ENCODE data around the gene NTMT1.

Gene NTMT1

DNA sequence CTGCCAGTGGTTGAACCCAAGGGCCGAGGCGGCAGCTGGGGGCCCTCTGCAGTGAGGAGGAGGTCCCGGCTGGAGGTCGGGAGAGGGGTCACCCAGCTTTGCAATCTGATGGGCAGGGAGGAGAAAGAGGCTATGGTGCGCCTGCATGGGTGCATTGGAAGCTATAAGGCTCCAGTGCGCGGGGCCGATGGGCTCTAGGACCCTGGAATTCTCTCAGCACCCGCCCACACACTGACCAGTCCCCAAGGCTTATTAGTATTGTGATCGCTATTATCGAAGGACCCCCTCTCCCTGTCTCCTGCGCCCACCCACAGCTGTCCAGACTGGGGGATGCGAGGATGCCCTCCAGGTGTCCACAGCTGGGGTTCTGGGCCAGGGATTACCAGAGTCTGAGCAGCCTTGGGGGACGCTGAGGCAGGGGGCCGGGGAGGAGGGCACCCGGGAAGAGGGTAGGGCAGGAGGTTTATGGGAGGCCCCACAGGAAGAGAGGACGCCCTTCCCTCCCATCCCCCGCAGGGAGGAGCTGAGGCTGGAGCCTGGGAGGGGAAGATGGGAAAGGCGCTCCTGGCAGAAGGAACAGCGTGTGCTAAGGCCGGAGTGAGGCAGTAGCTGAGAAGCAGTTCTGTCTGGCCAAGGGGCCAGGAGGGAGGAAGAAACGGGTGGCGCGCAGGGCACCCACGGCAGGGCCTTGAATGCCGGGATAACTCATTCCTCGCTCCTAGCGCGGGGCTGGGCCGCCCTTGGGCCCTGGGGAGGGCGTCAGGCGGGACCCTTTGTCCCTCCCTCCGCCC, 29.2 kb upstream of the NTMT1 start:
- DNase-seq, result no peak

DNA sequence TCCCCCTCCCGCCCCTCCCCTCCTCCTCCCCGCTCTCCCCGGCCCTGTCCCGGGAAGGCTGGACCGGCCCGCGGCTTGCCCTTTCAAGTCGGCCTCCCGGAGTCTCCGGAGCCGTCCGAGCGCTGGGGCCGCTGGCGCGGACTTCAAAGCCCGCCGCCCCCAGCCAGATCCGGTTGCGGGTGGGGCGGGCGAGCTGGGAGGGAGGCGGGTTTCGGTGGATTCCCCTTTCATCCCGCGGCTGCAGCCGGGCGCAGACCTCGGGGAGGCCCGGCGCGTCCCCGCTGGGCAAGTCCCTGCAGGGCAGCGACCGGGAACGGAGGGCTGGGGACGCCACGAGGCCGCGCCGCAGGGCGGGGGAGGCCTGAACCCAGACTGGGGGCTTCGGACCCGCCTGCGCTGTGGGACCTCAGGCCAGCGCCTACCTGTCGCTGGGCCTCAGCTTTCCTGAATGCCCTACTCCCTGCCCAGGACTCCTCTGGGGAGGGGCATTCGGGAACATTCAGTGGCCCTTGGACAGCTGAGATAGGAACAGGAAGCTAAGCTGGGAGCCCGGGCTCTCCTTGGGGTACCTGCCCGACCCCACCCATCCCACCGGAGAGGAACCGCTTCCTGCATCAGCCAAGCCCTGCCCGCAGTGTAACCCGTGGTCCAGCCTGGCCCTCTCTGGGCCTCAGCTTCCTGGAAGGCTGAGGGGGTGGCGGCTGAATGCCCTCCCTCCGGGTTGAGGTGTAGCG, 28.4 kb upstream of the NTMT1 start:
- DNase-seq, result peak in 2 of 58 donors; percentile 18 to 26

DNA sequence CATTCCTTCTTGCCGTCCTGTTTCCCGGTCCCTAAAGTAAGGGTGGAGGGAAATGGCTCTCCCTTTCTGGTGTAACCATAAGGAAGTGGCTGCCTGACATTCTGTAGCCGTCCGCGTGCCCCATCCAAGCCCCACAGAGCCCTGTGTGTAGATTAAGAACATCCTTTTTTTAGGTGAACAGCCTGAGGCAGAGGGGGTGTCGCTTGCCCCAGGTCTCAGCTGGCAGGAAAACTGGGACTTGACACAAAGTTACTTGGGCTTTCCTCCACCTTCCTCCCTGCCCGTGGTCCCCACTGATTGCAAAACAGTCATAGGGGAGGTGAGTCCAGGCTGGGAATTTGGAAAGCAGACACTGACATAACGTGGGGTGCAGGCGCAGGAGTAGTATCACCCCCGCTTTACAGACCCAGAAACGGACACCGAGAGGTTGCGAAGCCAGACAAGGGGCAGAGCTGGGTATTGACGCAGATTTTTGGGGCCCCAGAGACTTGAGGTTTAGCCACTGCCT, 27.8 kb upstream of the NTMT1 start:
- no peak for DNase-seq

DNA sequence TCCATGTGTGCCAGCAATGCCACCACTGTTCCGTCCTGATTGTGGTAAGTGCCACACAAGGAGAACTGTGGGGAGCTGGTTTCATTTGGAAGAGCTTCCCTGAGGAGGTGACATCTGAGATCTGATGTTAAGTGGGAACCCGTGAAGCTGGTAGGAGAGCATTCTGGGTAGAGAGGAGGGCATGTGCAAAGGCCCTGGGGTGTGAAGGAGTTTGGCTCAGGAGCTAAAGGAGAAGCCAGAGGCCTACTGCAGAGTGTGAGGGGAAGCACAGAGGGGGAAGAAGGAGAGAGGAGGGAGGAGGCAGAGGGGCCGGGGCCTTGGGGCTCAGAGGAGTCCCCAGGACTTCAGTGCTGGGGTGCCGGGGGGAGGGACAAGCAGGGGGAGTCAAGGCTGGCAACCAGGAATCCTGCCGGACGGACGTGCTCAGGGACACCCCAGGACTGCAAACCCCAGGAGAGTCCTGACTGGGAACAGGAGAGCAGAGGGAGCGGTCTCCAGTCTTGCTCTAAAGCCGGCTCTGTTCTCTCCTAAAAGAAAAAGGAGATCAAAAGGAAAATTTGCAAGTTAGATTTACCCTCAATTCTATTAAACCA, 24.8 kb upstream of the NTMT1 start:
- DNase-seq, result no peak

DNA sequence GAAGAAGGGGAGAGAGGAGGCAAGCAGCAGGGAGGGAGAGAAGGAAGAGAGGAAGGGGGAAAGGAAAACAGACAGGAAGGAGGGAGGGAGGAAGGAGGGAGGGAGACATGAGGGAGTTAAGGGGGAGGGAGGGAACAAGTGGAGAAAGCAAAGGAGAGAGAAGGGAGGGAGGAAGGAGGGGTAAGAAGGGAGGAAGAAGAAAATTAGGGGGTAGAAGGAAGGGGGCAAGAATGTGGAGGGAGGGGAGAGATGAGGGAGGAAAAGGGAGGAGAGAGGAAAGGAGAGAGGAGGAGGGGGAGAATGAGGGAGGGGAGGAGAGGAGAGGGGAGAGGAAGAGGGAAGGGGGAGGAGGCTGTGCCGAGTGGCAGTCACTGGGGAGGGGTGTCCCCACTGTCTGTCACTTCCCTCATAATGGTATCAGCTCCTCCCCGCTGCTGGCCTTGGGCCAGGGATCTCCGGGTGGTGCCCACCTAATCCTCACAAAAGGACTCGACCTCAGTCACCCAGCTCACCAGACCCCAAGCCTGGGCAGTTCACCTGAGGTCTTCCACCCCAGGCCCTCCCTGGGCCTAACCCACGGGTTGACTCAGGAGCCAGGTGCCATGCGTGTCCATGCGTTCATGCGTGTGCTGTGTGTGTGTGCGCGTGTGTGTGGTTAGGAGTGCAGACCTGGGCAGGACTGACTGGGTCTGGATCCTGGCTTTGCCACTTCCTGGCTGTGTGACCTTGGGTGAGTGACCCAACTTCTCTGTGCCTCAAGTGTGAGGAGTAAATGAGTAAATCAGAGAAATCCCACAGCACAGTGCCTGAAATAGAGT, 23.2 kb upstream of the NTMT1 start:
- peak in 1 of 58 donors; percentile 18 for DNase-seq

DNA sequence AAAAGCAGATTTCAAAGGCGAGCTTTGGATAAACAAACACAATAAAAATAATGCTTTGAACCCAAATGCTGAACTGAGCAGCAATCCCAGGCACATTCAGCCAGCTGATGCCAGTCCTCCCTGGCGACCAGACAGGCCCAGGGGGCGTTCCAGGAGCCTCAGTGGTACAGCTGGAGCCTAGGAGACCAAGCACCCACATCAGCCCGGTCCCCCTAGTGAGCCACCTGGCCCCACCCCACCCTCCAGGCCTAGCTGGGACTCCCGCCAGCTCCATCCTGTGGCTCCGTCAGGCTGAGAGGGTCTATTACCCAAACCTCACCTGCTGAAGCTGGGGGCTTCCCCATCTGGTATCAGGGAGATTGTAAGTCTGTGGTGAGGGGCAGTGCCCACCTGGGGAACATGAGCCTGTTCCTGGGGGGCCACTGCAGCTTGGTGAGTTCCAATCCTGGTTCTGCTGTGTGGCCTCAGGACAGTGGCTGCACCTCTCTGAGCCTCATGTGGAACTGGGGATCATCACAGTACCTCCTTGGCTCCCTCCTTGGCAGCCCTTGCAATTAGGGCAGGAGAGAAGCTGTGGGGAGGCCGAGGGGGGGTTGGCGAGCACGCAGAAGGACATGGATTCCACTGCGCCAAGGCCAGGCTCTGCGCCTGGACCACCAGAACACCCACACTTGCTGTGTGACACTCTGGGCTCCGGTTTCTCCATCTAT, 21.8 kb upstream of the NTMT1 start:
- no peak for DNase-seq

DNA sequence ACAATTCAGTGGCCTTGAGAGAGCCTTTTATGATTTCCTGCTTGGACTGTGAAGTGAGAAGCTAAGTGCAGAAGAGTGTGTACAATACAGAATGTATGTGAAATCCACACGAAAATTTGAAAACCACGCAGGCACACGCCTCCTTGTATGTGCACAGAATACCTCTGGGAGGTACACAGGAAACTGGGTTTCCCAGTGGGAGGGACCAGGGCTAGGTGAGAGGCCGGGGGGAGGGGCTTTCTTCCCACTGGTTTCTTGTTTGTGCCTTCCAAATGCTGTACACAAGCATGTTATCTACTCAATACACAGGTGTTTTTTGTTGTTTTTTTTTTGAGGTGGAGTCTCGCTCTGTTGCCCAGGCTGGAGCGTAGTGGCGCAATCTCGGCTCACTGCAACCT, 21.2 kb upstream of the NTMT1 start:
- DNase-seq, result no peak

DNA sequence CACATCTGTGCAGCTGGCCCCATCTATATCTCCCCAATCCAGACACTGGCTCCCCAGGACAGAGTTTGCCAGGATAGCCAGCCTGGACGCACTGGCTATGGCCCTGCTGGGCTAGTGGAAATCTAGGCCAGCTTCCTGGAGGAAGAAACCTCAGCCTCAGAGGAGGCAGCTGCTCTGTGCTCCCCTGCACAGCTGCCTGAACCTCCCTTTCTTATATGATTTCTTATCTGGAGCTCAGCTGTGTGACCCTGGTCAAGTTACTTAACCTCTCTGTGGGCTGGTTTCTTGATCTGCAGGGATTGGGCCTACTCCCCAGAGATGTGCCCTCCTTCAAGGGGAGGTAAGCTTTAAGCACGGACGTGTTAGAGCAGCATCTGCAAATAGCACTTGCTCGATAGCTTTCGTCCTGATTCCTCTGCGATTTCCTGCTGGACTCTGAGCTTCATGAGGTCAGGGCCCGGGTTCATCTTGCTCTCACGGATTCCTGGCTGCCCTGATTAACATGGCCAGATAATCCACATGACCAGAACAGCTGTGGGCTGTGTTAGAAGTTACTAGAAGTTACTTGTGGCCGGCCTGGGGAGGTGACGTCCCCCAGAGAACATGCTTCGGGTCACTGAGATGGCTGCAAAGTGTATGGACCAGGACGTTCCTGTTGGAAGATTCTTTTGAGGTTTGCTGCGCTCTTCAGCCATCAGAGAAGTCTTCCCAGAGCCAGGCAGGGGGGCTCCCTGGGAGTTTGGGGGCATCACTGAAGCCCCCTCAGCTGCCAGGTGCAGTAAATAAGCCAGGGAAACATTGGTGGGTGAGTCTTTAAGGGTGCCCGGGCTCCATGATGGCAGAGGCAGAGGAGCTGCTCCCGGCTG, 19.6 kb upstream of the NTMT1 start:
- no peak for DNase-seq

DNA sequence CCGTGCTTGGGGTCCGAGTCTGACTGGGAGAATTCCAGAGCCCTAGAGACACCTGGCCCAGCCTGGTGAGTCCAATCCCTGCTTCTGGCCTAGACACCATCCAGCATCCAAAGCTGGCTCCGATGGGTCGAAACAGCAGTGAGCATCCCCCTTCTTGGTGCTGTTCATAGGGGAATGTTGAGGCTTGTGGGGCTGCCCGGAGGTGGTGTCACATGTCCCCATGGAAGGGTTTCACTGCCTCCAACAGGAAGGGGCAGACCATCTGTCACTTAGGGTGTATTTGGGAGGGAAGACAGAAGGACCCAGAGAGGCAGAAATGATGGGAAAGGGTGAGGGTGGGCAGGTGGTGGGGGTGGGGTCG, 19.0 kb upstream of the NTMT1 start:
- DNase-seq, result no peak

DNA sequence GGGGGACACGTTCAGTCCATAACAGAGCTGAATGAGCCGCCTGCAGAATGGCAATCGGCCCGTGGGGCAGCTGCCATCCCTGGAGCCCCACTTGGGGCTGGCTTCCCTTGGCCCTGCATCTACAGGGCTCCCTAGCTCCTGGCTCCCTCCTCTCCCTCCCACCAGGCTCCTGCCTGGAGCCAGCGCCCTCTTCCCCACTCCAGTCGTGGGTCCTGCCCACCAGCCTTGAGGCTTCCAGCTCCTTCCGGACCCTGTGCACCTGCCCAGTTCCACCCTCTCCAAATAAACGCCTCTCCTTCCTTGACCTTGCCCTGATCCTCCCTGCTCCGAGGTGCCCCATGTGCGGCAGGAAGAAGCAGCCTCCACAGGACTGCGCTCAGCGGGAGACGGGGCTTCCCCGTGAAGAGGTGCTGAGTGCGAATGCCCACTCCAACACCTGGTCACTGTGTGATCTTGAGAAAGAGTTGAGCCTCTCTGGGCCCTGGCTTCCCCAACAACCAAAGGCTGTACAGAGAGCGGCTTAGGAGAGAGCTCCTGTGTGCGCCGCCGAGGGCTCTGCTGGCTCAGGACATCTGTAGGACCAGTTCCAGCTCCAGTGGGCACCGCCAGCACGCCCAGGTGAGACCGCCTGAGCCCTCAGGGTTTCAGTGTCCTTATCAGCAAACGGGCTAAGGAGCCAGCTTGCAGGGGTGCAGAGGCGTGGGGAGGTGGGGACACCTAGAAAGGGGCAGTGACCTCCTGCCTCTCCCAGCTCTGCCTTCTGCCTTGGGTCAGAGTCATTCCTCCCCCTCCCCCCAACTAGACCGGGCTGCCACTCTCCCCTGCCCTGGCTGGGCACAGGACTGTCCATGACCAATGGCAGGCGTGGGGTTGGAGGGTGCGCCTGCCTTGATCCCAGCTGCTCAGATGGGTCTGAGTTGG, 17.1 kb upstream of the NTMT1 start:
- DNase-seq, result no peak

DNA sequence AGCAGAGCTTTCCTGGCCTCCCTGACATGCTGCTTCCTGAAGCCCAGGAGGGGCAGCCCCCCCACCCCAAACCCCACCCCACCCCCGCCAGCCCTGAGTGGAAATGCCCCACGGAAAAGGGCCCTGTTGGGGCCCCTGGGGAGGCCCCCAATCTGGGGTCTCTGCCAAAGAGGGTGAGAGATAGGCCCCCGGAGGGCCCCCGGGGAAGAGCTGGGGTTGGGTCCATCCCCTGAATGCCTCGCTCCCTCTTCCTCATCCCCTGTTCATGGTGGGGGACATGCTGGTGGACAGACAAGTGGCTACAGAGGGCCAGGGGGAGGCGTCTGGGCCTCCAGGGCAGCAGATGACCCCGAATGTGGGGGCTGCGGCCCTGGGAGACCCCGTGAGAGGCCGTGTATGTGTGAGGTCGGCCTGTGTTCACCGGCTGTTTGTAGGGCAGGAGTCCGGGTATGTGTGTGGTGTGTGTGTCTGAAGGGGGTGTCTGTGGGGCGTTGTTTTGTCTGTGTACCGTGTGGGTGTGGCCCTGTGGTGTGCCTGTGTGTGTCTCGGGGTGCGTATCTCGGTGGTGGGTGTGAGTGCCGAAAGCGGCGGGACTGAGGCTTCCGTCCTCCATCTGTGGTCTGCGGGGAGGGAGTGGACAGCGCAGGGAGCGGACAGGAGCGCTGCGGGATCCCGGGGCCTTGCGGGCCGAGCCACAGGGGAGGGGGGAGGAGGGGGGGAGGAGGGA, 16.3 kb upstream of the NTMT1 start:
- DNase-seq, result peak in 2 of 58 donors; percentile 7 to 10

DNA sequence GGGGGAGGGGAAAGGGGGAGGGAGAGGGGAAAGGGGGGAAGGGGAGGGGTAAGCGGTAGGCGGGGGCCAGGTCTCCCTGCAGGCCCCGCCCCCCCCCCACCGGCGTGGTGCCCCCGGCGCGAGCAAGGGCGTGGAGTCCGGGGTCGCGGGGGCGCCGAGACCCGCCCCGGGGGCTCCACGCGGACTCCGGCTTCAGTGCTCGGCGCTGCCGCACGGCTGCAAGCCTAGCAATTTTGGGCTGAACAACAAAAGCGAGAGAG, 15.8 kb upstream of the NTMT1 start:
- DNase-seq, result no peak

DNA sequence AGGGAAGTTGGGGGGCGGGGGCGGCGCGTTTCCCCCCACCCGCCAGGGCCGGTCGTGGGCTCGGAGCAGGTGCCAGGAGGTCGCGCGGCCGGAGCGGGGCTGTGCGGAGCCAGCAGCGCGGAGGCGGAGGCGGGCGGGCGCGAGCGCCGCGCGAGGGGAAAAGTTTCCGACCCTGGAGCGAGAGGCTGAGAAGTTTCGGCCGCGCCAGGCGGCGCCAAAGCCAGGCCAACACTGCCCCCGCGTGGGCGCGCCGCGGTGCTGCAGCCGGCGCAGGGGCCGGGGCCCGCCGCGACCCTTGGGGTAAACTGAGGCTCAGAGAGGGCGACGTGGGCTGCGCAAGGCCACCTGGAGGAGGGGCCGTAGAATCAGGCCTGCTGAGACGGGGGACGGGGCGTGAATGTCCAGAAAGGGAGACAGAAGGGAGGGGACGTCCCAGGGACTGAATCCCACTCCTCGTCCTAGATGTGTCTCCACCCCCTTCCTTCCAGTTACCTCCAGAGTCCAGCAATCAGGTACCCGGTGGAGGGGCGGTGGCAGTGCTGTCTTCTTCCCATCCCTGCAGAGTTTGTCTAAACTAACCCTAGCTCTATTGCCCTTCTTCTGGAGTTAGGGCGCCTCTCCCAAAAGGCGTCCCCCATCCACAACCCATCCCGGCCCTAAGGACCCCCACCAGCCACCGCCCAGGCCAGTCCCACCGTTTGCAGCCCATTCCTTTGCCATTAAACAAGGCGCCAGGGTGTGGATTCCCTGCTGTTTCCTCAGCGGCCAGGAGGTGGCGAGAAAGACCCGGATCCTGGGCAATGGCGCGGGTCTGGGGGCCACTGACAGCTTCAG, 15.3 kb upstream of the NTMT1 start:
- peak in 51 of 58 donors; percentile 23 to 81 (median 53) for DNase-seq

DNA sequence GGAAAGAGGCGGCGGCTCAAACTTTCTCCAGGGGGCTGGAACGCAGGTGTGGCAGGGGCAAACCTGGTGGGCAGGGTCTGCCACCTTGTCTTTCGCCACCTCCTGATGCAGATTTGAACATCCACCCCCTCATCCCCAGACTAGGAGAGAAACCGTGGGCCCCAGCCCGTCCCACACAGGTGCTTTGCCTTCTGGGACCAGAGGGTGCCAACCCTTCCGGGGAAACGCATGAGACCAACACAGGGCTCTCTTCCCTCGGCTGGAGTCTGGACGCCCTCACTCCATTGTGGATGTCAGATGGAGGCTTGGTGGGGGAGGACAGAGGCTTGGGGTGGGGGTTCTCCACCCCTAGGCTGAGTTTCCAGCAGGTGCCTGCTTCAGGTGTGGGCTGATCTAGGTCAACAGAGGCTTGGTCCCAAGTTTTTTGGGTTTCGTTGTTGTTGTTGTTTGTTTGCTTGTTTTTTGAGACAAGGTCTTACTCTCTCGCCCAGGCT, 14.6 kb upstream of the NTMT1 start:
- DNase-seq, result peak in 1 of 58 donors; percentile 37

DNA sequence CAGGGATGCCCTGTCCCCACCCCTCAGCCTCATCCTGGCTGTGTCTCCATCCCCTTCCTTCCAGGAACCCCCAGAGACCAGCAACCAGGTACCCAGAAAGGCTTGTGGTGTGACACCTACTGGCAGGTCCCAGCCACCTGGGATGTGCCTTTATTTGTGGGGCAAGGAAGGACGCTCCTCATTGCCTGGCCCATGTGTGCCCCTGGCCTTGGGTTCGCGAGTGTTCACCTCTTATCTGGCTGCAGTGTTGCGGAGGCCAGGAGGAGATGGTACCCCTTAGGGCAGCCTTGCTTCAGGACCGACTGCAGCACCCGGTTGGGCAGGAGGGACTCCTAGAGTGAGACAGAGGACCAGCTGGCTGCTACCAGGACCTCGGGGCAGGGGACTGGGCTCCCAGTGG, 13.8 kb upstream of the NTMT1 start:
- DNase-seq, result no peak

DNA sequence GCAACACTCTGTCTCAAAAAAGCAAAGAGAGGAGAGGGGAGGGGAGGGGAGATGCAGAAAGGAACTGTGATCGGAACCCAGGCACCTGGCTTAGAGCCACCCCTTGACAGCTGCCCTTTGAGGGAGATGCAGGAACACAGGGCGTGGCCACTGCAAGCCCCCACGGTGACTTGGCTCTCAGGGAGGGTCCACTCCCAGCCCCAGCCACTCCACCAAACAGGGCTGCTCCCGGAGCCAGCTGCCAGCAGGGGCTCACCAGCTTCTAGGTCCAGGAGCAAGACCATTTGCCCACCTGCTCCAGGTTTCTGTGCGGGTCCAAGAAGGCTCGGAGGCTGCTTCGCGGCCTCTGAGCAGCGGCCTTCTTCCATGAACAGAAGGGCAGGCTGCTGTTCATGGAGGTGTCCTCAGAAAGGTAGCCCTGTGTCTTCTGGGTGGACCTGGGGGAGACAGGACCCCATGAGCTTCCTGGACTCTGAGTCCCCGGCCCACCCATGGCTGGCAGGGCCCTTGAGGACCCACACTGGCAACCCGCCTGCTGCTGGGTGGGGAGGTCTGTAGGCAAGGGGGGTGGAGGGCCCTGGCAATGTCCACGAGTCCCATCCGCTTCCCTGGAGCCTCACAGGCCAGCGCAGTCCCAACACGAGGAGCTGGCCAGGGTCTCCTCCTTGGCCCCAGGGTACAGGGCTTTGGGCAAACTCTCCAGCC, 13.0 kb upstream of the NTMT1 start:
- DNase-seq, result peak in 9 of 58 donors; percentile 33 to 70 (median 56)
